Esophagus muscularis mucosa (tissue), 4 donors: Measurements from ENCODE around the gene COL4A5. TPM values are rescaled to one million over a fixed set of nuclear protein-coding genes. Genes with fewer than 3 reads are reported as not detected.

Experiments used
- DNase-seq: peaks from one replicate; pipeline ENCODE4 v3.0.0-alpha.2; 2017; ENCODE audit errors: extremely low spot score
- H3K27ac ChIP-seq, 4 donors: fragments of 200-600 bp; sonication (generic); replicated peaks in 1 of 4; 1 replicate in 3 of 4; 2 replicates in 1 of 4; pipeline ENCODE4 v1.5.1; 2016 to 2019; ENCODE audit warnings: mild to moderate bottlenecking in 1 of 4
- H3K27me3 ChIP-seq, 4 donors: fragments of 200-600 bp; sonication (generic); one replicate each; pipeline versions ENCODE4 v1.5.1 to v1.6.0; 2016 to 2019
- H3K36me3 ChIP-seq, 4 donors: fragments of 200-600 bp; sonication (generic); one replicate each; pipeline ENCODE4 v1.5.1; 2016 to 2019
- H3K4me1 ChIP-seq, 4 donors: fragments of 200-600 bp; sonication (generic); one replicate each; pipeline ENCODE4 v1.5.1; 2016 to 2019
- H3K4me3 ChIP-seq, 4 donors: fragments of 200-600 bp; sonication (generic); 1 replicate in 2 of 4; 2 replicates in 2 of 4; pipeline ENCODE4 v1.5.1; 2016 to 2019; ENCODE audit warnings: mild to moderate bottlenecking in 4 of 4, moderate library complexity in 1 of 4
- H3K9me3 ChIP-seq, 4 donors: fragments of 200-600 bp; sonication (generic); 1 replicate in 3 of 4; 2 replicates in 1 of 4; pipeline ENCODE4 v1.5.1; 2016 to 2019
- EP300 ChIP-seq: sonication (generic); formaldehyde crosslinking; IDR thresholded peaks from one replicate; pipeline ENCODE4 v1.6.1; 2017; ENCODE audit warnings: antibody characterized with exemption
- POLR2A ChIP-seq: fragments of 450-650 bp; IDR thresholded peaks from one replicate; pipeline ENCODE4 v1.6.1; 2017; ENCODE audit warnings: antibody characterized with exemption, moderate library complexity, mild to moderate bottlenecking, low read depth
- POLR2AphosphoS5 ChIP-seq, 2 donors: sonication (generic); formaldehyde crosslinking; IDR thresholded peaks; one replicate each; pipeline ENCODE4 v1.6.1; 2017; ENCODE audit warnings: antibody characterized with exemption in 2 of 2
- WGBS: methylation state at CpG from one replicate; pipeline ENCODE4 v1.1.5; 2018; 5-methylcytosine and 5-hydroxymethylcytosine counted together
- intact Hi-C: fragments of 100-400 bp; cut with DNase I; formaldehyde crosslinking; loops from one replicate; pipeline ENCODE4 v1.15.1; 2023
- total RNA-seq, 4 donors: library from RNA; depleted of rRNA; stranded (reverse); fragments of >200 nt; gene quantifications; one replicate each; pipeline versions ENCODE4 v1.1.0 to v1.2.1, GENCODE V29; 2016
- TF ChIP-seq, protein P1 (sequence below), 3 experiments: fragments of 200-600 bp in 2 of 3; fragments of 450-650 bp in 1 of 3; sonication (generic) in 2 of 3; IDR thresholded peaks; one replicate each; pipeline ENCODE4 v1.5.1; 2017 to 2019; ENCODE audit warnings: antibody characterized with exemption in 3 of 3, mild to moderate bottlenecking in 2 of 3, moderate library complexity in 1 of 3

Gene COL4A5
- total RNA-seq, 4 donors from 2014 or later, result 187 to 241 (median 204) TPM

- WGBS, result 96% methylated on average over 1 of the region's 1 CpG
- Histone ChIP-seq H3K9me3 (no peaks in the 10 kb centered on the region), H3K4me3 (no peak overlapping the region), H3K36me3 (no peaks in the 10 kb centered on the region), H3K27ac (no peak overlapping the region), H3K27me3 (no peaks in the 10 kb centered on the region), H3K4me1 (peaks cover 0 to 22% (median 5%) of the 10 kb centered on the region in 4 donors)
- no peak for TF ChIP-seq EP300
- TF ChIP-seq, protein P1, sequence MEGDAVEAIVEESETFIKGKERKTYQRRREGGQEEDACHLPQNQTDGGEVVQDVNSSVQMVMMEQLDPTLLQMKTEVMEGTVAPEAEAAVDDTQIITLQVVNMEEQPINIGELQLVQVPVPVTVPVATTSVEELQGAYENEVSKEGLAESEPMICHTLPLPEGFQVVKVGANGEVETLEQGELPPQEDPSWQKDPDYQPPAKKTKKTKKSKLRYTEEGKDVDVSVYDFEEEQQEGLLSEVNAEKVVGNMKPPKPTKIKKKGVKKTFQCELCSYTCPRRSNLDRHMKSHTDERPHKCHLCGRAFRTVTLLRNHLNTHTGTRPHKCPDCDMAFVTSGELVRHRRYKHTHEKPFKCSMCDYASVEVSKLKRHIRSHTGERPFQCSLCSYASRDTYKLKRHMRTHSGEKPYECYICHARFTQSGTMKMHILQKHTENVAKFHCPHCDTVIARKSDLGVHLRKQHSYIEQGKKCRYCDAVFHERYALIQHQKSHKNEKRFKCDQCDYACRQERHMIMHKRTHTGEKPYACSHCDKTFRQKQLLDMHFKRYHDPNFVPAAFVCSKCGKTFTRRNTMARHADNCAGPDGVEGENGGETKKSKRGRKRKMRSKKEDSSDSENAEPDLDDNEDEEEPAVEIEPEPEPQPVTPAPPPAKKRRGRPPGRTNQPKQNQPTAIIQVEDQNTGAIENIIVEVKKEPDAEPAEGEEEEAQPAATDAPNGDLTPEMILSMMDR (IDR thresholded peaks at IDR 0.05), result no peak
- TF ChIP-seq POLR2A, result no peak
- TF ChIP-seq POLR2AphosphoS5 (IDR thresholded peaks at IDR 0.05), result no peak
- no peak for DNase-seq
- intact Hi-C loops, result no loop called here
Observed at GRCh38 chrX:108511721-108512120, 72.1 kb downstream of the COL4A5 start.

GRCh38 chrX:108516184-108516583 lies 76.5 kb downstream of the COL4A5 start:
- intact Hi-C loops, result no loop called here
- no peak for TF ChIP-seq POLR2AphosphoS5 (IDR thresholded peaks at IDR 0.05)
- TF ChIP-seq POLR2A, result no peak
- TF ChIP-seq, protein P1 (IDR thresholded peaks at IDR 0.05), result no peak
- no peak for TF ChIP-seq EP300
- no peak for DNase-seq
- 32% methylated on average over 2 of the region's 2 CpGs for WGBS
- no peaks in the 10 kb centered on the region for H3K36me3 ChIP-seq
- H3K4me3 ChIP-seq, result no peak overlapping the region
- H3K9me3 ChIP-seq, result no peaks in the 10 kb centered on the region
- peaks cover 0 to 37% (median 5%) of the 10 kb centered on the region in 4 donors for H3K4me1 ChIP-seq
- H3K27me3 ChIP-seq, result no peaks in the 10 kb centered on the region
- peak overlapping the region in 3 of 4 donors; percentile 17 to 33 (median 28) for H3K27ac ChIP-seq

- intact Hi-C loops, result no loop called here
- WGBS, result 89% methylated on average over 3 of the region's 3 CpGs
- H3K9me3 ChIP-seq, result no peaks in the 10 kb centered on the region
- H3K4me3 ChIP-seq, result no peak overlapping the region
- H3K27ac ChIP-seq, result no peak overlapping the region
- DNase-seq, result no peak
- H3K27me3 ChIP-seq, result no peaks in the 10 kb centered on the region
- TF ChIP-seq POLR2A, result no peak
- TF ChIP-seq, protein P1 (IDR thresholded peaks at IDR 0.05), result no peak
- no peak for TF ChIP-seq EP300
- no peak for TF ChIP-seq POLR2AphosphoS5 (IDR thresholded peaks at IDR 0.05)
- no peaks in the 10 kb centered on the region for H3K4me1 ChIP-seq
- peaks cover 0 to 6% (median 0%) of the 10 kb centered on the region in 4 donors for H3K36me3 ChIP-seq
Observed at GRCh38 chrX:108527724-108528123, 88.1 kb downstream of the COL4A5 start.

GRCh38 chrX:108537005-108537404 lies 97.4 kb downstream of the COL4A5 start:
- intact Hi-C loops, result loop anchor here (5.0 kb wide), 1 partner anchor 315 kb away; no protein-coding TSS in a partner anchor
- Histone ChIP-seq H3K4me1 (peaks cover 0 to 9% (median 0%) of the 10 kb centered on the region in 4 donors), H3K27me3 (no peaks in the 10 kb centered on the region), H3K9me3 (no peaks in the 10 kb centered on the region), H3K27ac (peak overlapping the region in 1 of 4 donors; percentile 17), H3K36me3 (peaks cover 0 to 3% (median 0%) of the 10 kb centered on the region in 4 donors), H3K4me3 (no peak overlapping the region)
- no peak for DNase-seq
- TF ChIP-seq, protein P1 (IDR thresholded peaks at IDR 0.05), result peak; percentile 56 to 70 (median 65)
- no peak for TF ChIP-seq EP300
- 29% methylated on average over 2 of the region's 2 CpGs for WGBS

- no peak for TF ChIP-seq POLR2AphosphoS5 (IDR thresholded peaks at IDR 0.05)
- TF ChIP-seq, protein P1 (IDR thresholded peaks at IDR 0.05), result no peak
- TF ChIP-seq EP300, result no peak
- TF ChIP-seq POLR2A, result no peak
- no peak for DNase-seq
- intact Hi-C loops, result no loop called here
- Histone ChIP-seq H3K27me3 (no peaks in the 10 kb centered on the region), H3K27ac (no peak overlapping the region), H3K9me3 (no peaks in the 10 kb centered on the region), H3K4me1 (peaks cover 0 to 9% (median 0%) of the 10 kb centered on the region in 4 donors), H3K36me3 (peaks cover 0 to 3% (median 0%) of the 10 kb centered on the region in 4 donors), H3K4me3 (no peak overlapping the region)
Observed at GRCh38 chrX:108541286-108541685, 101.6 kb downstream of the COL4A5 start.
